PC-3 (cell line): Measurements from ENCODE around the gene TMEM184A. TPM values are rescaled to one million over a fixed set of nuclear protein-coding genes. Genes with fewer than 3 reads are reported as not detected.

Experiments
- ATAC-seq: fragments of 200-7000 bp; cut with Tn5 transposase; 2 replicates; pipeline ENCODE4 v1.9.1; 2020; ENCODE audit warnings: mild to moderate bottlenecking, moderate library complexity
- BruUV-seq: library from RNA; stranded (reverse); fragments of 400-500 nt; replicated peaks from 2 replicates; lab custom pipeline; 2021; lab: Mats Ljungman, UMichigan
- CTCF ChIA-PET: fragments of 300-600 bp; sonication (Branson Sonifier 250); formaldehyde crosslinking; loops from one replicate; lab custom pipeline; 2022; ENCODE audit warnings: antibody characterized with exemption; lab: Charles Lee
- POLR2A ChIA-PET: fragments of 300-600 bp; sonication (Branson Sonifier 250); formaldehyde crosslinking; loops from one replicate; lab custom pipeline; 2022; ENCODE audit warnings: antibody characterized with exemption; ENCODE audit not compliant: unreplicated experiment; lab: Charles Lee
- DNase-seq: peaks from one replicate; pipeline ENCODE4 v3.0.0-alpha.2; 2015
- H2AFZ ChIP-seq: fragments of 300-600 bp; sonication (generic); 2 replicates; pipeline ENCODE4 v1.6.0; 2016; ENCODE audit warnings: antibody characterized with exemption, low read length
- H3F3A ChIP-seq: fragments of 300-600 bp; sonication (generic); one replicate; pipeline ENCODE4 v1.6.0; 2017; ENCODE audit warnings: antibody characterized with exemption, low read length, control low read depth, mild to moderate bottlenecking; ENCODE audit not compliant: unreplicated experiment
- H3K27ac ChIP-seq: fragments of 300-600 bp; sonication (generic); 2 replicates; pipeline ENCODE4 v1.5.1; 2016; ENCODE audit warnings: mild to moderate bottlenecking, low read length
- H3K27me3 ChIP-seq: fragments of 300-600 bp; sonication (generic); 2 replicates; pipeline ENCODE4 v1.6.1; 2016; ENCODE audit warnings: low read length, mixed read lengths
- H3K36me3 ChIP-seq: fragments of 300-600 bp; sonication (generic); 2 replicates; pipeline ENCODE4 v1.6.1; 2016; ENCODE audit warnings: low read depth, mixed run types, low read length, mixed read lengths
- H3K4me1 ChIP-seq: fragments of 300-600 bp; sonication (generic); 2 replicates; pipeline ENCODE4 v1.5.1; 2016; ENCODE audit warnings: low read length; ENCODE audit not compliant: insufficient read depth
- H3K4me2 ChIP-seq: fragments of 300-600 bp; sonication (generic); 2 replicates; pipeline ENCODE4 v1.6.0; 2016; ENCODE audit warnings: low read length
- H3K4me3 ChIP-seq: fragments of 300-600 bp; sonication (generic); 2 replicates; pipeline ENCODE4 v1.5.1; 2016; ENCODE audit warnings: mild to moderate bottlenecking, low read length, mixed read lengths
- H3K79me2 ChIP-seq: fragments of 300-600 bp; sonication (generic); 2 replicates; pipeline ENCODE4 v1.6.1; 2017; ENCODE audit warnings: low read length, mixed read lengths
- H3K9ac ChIP-seq: fragments of 300-600 bp; sonication (generic); 2 replicates; pipeline ENCODE4 v1.6.0; 2016; ENCODE audit warnings: mild to moderate bottlenecking, low read length
- H3K9me2 ChIP-seq: fragments of 300-600 bp; sonication (generic); replicated peaks from 2 replicates; pipeline ENCODE4 v1.6.1; 2016; ENCODE audit warnings: mixed run types, low read length, mixed read lengths
- H3K9me3 ChIP-seq: fragments of 300-600 bp; sonication (generic); 2 replicates; pipeline ENCODE4 v1.6.1; 2016; ENCODE audit warnings: low read length, mixed read lengths
- H4K20me1 ChIP-seq: fragments of 300-600 bp; sonication (generic); 2 replicates; pipeline ENCODE4 v1.6.1; 2016; ENCODE audit warnings: low read length, mixed read lengths
- EZH2 ChIP-seq: fragments of 300-600 bp; sonication (generic); IDR thresholded peaks from one replicate; pipeline ENCODE4 v1.6.1; 2017; ENCODE audit warnings: antibody characterized with exemption, mild to moderate bottlenecking, low read length; ENCODE audit not compliant: unreplicated experiment
- EZH2phosphoT487 ChIP-seq: fragments of 300-600 bp; sonication (generic); IDR thresholded peaks from 2 replicates; pipeline ENCODE4 v1.6.1; 2018; ENCODE audit warnings: mild to moderate bottlenecking, antibody characterized with exemption, low read length, borderline replicate concordance
- intact Hi-C: fragments of 100-400 bp; cut with micrococcal nuclease; formaldehyde crosslinking; loops from 2 replicates; pipeline ENCODE4 v1.9.0; 2023
- total RNA-seq: library from RNA; depleted of rRNA; stranded (reverse); fragments of >200 nt; gene quantifications from 2 replicates; pipeline ENCODE4 v1.2.3, GENCODE V29; 2014
- TF ChIP-seq, protein P1 (sequence below): fragments of 300-600 bp; sonication (generic); conservative IDR thresholded peaks from 2 replicates; pipeline ENCODE4 v1.5.1; 2017; ENCODE audit warnings: antibody characterized with exemption, low read depth, mild to moderate bottlenecking, low read length

TMEM184A gene
- total RNA-seq, 1 experiment from 2014 or later = 23.1 TPM

DNA sequence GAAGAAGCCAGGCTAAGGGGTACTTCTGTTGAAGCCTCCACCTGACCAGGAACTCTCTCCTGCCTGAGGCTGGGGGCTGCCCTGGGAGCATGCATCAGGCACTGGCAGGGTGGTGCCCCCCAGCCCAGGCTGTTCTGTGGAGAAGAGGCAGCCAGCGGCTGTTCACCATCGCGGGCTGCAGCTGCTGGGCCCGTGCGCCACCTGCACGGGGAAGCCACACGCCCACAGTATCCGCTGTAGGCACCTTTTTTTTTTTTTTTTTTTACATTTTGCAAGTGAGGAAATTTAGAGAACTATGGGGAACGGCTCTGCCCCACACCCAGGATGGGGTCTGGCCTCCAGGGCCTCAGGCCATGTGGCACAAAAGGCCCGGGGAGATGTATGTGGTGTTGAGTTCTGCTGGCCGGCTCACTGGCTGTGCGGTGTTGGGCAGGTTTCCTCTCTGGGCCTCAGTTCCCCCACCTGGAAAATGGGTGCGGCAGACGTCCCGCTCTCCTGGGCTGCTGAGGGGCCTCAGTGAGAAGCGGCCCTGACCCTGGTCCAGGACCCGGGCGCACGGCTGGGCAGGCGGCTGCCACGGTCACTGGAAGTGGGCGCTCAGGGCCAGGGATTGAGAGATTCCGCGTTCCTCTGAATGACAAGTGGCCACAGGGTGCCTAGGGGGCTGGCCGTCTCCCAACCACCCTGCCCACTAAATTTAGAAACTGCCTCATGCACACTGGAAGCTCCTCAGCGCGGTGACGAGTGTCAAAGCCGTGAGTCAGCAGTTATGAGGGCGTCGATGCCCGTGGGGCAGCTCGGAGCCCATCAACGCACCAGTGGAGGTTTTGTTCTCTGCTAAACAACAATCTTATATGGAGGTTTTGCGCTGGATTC, 43.0 kb downstream of the TMEM184A start:
- H3F3A ChIP-seq = no peaks in the 10 kb centered on the region
- ChIA-PET POLR2A (no interaction called here), CTCF (interaction anchor here (0.6 to 1.0 kb wide), 3 partner anchors 19 to 144 kb away, joined by 3 read pairs; partner anchors contain the start of gene TMEM184A)
- peak overlapping the region; percentile 80 for H3K27ac ChIP-seq
- peaks cover 20% of the 10 kb centered on the region for H3K4me1 ChIP-seq
- intact Hi-C loops = no loop called here
- H2AFZ ChIP-seq = peak overlapping the region; percentile 67
- no TSS peak for BruUV-seq
- DNase-seq (peak; percentile 92), ATAC-seq (peak; percentile 87)
- H4K20me1 ChIP-seq = no peaks in the 10 kb centered on the region
- H3K4me2 ChIP-seq = peak overlapping the region; percentile 58
- no peaks in the 10 kb centered on the region for H3K79me2 ChIP-seq
- H3K27me3 ChIP-seq = no peaks in the 10 kb centered on the region
- H3K9me2 ChIP-seq = no peaks in the 10 kb centered on the region
- H3K4me3 ChIP-seq = no peak overlapping the region
- peak overlapping the region; percentile 60 for H3K9ac ChIP-seq
- TF ChIP-seq EZH2phosphoT487 (no peak), EZH2 (no peak)
- TF ChIP-seq, protein P1, sequence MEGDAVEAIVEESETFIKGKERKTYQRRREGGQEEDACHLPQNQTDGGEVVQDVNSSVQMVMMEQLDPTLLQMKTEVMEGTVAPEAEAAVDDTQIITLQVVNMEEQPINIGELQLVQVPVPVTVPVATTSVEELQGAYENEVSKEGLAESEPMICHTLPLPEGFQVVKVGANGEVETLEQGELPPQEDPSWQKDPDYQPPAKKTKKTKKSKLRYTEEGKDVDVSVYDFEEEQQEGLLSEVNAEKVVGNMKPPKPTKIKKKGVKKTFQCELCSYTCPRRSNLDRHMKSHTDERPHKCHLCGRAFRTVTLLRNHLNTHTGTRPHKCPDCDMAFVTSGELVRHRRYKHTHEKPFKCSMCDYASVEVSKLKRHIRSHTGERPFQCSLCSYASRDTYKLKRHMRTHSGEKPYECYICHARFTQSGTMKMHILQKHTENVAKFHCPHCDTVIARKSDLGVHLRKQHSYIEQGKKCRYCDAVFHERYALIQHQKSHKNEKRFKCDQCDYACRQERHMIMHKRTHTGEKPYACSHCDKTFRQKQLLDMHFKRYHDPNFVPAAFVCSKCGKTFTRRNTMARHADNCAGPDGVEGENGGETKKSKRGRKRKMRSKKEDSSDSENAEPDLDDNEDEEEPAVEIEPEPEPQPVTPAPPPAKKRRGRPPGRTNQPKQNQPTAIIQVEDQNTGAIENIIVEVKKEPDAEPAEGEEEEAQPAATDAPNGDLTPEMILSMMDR = no peak
- no peaks in the 10 kb centered on the region for H3K36me3 ChIP-seq
- H3K9me3 ChIP-seq = no peaks in the 10 kb centered on the region

DNA sequence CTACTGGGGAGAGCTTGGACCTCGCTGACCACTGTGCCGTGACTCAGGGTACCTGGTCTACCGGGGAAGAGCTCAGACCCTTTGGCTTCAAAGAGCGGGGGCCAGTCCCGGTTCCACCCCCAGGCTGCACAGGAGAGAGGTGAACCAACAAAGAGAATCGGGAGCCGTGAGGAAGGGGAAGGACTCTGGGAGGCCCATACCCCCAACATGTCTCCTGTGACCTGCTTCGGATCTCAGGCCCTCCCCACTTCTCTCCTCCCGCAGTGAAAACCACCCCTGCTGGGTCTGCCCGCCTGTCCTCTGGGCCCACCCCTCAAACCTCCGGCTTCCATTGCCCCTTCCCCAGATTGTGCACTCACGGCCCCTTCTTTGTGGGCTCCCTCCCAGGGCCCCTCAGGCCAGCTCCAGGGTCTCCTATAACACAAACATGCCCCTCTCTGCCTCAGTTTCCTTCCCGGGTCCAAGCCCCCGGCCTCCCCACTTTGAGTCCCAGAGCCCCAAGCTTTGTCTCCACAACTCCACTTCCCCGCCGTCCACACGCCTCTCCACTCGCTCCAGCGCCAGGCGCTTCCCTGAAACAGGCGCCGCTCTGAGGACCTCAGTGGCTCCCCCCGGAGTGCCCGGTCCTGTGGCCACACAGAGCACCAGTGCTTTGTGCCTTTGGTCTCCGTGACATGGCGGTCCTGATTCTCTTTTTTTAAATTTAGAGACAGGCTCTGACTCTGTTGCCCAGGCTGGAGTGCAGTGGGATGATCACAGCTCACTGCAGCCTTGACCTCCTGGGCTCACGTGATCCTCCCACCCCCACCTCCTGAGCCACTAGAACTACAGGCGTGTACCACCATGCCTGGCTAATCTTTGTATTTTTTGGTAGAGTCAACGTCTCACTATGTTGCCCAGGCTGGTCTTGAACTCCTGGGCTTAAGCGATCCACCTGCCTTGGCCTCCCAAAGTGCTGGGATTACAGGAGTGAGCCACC, 44.3 kb downstream of the TMEM184A start:
- no peaks in the 10 kb centered on the region for H3F3A ChIP-seq
- no peaks in the 10 kb centered on the region for H3K36me3 ChIP-seq
- BruUV-seq = no TSS peak
- H3K9me2 ChIP-seq = no peaks in the 10 kb centered on the region
- intact Hi-C loops = no loop called here
- H3K4me1 ChIP-seq = peaks cover 25% of the 10 kb centered on the region
- H3K79me2 ChIP-seq = no peaks in the 10 kb centered on the region
- DNase-seq = no peak
- no peaks in the 10 kb centered on the region for H3K27me3 ChIP-seq
- H4K20me1 ChIP-seq = no peaks in the 10 kb centered on the region
- H2AFZ ChIP-seq = no peak overlapping the region
- no peaks in the 10 kb centered on the region for H3K9me3 ChIP-seq
- CTCF ChIA-PET = interaction anchor here (0.6 kb wide), 1 partner anchor 32 kb away, joined by 3 read pairs; no protein-coding TSS in a partner anchor
- H3K4me2 ChIP-seq = no peak overlapping the region
- TF ChIP-seq EZH2phosphoT487 (no peak), EZH2 (no peak)
- TF ChIP-seq, protein P1 = no peak
- POLR2A ChIA-PET = no interaction called here
- H3K4me3 ChIP-seq = no peak overlapping the region
- no peak overlapping the region for H3K9ac ChIP-seq
- no peak for ATAC-seq
- H3K27ac ChIP-seq = no peak overlapping the region
